Stimulated activated CD8-positive, alpha-beta memory T cell treated with anti-CD3 and anti-CD28 coated beads, Interleukin-7, amount 100 ng/mL, for 24 hours (primary cell): Measurements from ENCODE around the gene GDI2.
"Not testable (repeated sequence)": the region's sequence is repeated elsewhere in the genome, so short reads cannot be mapped to it uniquely, and the experiment has no call there.

ENCODE experiments used
- DNase-seq: peaks from one replicate; pipeline ENCODE4 v3.0.0-alpha.2; 2020; ENCODE audit warnings: low read depth

Gene GDI2

DNA sequence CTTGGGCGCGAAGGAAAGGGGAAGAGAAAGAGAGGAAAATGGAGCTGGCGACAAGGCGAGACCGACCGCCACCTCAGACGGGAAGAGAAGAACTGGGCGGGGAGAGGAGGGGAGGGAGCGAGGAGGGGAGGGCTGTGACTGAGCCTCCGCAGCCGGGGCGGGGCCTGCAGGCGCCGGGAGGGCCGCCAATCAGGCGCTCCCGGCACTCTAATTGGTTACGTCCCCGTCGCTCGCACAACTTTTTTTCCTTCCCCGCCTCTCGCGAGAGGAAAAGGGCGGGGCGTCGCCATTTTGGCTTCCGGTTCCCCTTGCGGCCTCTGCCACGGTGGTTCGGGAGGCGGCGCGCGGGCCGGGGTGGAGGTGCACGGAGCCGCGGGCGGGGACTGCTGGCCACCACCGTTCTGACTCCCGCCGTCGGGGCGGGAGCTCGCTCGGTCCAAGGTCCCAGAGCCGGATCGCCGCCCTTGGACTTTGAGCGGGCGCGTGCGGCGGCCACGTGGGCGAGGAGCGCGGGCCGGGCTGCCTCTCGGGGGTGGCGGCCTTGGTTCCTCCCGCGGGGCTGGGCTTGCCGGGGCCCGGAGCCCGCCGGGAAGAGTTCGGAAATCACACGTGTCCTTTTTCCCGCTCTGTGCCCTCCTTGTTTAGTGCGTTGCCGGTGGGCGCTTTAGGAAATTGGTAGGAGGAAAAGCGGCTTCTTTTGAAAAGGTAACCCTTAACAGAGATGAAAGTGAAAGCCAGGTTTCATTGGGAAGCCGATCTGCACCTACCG is at the start of gene GDI2:
TSS of gene GDI2 (minus strand) at position 94 of the 769 bp plus-strand sequence. CDS start 176 bp downstream, outside the sequence.
- peak; percentile 88 for DNase-seq

DNA sequence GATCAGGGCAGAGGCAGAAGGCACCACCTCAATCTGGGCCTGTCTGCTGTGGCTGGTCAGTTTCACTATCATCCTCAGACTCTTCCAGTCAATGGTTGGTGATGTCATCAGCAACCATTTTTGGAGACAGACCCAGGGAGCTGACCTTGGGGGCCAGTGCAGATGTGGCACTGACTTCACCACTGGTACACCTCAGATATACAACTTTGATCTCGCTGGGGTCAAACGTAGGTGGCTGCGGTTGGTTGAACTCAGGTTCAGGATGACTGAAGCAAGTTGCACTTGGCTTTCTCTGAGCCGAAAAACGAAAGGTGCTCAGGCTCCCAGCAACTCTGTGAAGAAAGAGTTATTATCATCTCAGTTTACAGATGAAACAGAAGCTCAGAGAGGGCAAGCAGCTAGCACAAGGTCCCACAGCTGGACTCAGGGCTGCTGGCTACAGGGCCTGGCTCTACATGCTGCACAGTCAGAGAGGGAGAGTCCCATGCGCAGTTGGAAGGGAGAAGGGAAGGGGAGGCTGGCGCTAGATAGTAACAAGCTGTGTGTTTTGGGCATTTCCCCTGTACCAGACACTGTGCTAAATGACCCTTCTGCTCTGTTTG is 49.2 kb upstream of the GDI2 start:
- no peak for DNase-seq

DNA sequence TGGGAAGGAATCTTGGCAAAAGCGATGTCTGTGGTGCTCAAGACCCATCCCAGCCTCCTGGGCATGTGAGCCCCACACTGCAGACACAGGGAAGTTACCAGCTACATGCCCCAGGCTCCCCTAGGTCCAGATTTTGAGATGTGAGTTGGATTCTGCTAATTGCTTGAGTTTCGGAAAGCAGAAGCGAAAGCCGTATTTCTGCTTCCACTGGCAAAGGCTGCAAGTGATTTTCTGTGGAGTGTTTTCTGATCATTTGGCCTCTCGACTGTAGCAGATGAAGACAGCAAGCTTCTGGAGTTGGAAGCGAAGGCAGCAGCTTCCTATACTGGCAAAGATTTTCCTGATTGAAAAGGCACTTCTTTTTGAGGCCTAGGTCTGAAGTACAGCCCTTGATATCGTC is 46.8 kb upstream of the GDI2 start:
- DNase-seq: no peak

DNA sequence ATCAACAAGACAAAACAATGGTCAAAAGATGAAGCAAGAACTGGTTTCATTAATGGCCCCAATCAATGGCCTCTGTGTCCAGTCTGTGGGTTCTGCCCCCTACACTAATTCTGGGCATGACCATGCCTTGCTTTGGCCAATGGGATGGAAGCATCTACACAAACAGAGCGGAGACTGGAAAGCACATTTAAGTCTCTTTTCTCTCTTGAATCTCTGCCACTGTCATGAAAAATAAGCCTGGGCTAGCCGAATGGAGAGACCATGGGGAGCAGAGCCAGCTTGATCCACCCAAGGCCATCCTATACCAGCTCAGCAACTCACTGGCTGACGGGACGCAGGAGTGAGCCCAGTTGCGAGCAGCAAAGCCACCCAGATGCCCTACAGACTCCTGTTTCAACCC is 45.6 kb upstream of the GDI2 start:
- no peak for DNase-seq

DNA sequence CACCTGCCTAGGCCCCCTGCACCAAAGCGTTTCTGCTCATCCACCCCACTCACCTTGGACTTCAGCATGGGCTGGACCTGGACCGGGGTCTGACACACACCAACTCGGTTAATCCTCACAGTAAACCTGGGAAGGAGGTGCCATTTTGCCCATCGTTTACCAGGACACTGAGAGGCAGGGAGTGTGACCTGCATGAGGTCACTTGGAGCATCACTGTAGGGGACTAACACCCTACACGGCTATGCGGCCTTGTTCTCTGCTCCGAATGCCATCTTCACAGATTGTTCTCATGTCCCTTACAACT is 43.4 kb upstream of the GDI2 start:
- DNase-seq: no peak

DNA sequence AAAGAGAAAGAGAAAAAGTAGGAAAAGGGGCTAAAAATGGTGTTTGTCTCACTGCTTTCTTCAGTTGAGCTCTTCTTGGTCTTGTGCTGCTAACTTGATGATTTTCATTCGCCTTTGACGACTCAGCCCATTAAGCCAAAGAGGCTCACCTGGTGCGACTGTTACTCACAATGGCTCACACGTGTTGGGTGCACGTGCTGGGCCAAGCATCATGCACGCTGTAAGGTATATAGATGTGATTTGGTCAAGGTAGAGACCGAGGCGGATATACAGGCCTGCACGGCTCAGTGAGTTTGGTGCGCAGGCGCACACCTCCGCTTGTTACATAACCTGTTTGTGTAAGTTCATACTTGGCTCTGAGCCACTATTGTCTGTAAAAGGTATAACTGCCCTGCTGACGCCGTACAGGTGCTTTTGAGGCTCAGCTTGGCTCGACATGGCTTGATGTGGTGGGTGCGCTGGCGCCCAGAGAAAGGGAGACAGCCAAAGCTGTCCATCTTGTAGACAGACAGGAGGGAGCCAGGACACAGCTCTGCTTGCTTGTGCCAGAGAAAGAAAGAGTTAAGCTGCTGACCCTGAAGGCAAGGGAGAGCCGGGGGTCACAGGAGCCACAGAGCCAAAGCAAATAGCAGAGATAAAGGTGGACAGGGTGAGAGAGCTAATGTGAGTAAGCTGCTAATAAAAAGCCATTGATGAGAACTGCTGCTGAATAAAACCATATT is 42.9 kb upstream of the GDI2 start:
- DNase-seq: no peak

DNA sequence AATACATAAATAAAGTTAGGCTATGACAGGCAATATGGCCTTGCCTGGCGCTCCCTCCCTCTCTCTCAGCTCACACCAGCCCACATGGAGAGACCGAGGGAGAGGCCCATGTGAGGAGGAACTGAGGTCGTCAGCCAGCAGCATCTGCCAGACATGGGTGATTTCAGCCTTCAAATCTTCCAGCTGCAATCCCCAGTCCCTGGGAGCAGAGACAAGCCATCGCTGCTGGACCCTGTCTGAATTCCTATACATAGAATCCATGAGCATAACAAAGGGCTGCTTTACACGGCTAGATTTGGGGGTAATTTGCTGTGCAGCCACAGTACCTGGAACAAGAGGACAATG is 40.9 kb upstream of the GDI2 start:
- DNase-seq: no peak

DNA sequence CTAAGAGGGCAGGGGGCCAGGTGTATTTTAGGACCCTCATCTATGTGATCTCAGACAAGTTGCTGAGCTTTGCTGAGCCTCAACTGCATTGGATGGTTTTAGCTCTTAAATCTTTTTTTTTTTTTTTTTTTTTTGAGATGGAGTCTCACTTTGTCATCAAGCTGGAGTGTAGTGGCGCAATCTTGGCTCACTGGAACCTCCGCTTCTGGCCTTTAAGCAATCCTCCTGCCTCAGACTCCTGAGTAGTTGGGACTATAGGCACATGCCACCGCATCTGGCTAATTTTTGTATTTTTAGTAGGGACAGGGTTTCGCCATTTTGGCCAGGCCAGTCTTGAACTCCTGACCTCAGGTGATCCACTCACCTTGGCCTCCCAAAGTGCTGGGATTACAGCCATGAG is 33.4 kb upstream of the GDI2 start:
- not testable (repeated sequence) for DNase-seq

DNA sequence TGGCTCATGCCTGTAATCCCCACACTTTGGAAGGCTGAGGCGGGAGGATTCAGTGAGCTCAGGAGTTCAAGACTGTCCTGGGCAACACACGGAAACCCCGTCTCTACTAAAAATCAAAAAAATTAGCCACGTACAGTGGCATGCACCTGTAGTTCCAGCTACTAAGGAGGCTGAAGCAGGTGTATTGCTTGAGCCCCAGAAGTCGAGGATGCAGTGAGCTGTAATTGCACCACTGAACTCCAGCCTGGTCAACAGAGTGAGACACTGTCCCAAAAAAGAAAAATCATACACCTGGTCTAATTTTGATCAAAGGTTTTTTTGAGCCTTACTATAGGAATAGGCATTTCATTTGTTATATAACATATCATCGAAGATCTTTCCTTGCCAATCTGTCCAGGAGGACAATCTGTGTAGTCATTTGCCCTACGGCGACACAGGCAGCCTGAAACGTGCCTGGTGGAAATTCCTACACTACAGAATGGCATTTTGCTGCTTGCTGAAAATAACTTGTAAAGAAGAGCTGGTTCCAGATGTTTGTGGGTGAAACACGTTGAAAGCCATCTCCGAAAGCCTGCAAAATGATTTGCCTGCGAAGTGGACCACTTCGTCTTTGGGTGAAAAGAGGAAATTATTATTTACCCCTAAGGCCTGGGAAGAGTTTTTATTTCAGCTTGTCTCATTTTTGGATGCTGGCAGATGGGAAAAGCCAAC is 31.3 kb upstream of the GDI2 start:
- no peak for DNase-seq

DNA sequence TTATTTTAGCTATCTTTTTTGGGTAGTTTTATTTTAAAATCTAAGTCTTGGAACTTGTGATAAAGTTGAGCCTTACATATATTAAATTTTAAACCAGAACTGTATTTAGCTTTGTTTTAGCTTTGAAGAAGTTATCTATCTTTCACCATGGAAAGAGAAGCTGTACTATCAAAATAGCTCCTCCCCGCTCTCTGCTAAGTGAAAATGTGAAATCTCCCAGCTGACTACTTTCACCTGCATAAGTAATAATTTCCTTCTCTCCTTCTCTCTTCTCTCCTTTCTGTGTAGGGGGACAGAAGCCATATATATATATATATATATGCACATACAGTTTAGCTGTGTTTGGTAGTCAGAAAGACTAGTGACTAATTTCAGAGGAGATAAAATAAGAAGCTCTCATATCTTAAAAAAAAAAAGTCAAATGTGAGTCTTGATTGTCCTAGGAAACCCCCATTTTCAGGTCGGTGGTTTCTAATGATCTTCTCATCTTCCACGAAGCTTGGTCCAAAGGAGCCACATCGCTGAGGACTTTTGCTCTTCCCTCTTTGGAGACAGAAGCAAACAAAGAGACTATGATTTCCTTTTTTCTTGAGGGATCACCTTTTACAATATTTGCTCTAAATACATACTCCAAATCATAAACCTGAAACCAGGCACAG is 30.6 kb upstream of the GDI2 start:
- DNase-seq: no peak

DNA sequence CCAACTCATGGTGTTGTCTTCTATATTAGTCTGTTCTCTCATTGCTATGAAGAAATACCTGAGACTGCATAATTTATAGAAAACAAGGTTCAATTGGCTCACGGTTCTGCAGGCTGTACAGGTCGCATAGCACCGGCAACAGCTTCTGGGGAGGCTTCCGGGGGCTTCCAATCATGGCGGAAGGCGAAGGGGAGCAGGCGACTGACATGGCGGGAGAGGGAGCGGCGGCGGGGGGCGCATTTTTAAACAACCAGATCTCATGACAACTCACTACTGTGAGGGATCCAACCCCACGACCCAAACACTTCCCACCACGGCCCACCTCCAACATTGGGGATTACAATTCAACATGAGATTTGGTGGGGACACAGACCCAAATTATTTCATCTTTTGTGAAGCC is 28.7 kb upstream of the GDI2 start:
- DNase-seq: no peak

DNA sequence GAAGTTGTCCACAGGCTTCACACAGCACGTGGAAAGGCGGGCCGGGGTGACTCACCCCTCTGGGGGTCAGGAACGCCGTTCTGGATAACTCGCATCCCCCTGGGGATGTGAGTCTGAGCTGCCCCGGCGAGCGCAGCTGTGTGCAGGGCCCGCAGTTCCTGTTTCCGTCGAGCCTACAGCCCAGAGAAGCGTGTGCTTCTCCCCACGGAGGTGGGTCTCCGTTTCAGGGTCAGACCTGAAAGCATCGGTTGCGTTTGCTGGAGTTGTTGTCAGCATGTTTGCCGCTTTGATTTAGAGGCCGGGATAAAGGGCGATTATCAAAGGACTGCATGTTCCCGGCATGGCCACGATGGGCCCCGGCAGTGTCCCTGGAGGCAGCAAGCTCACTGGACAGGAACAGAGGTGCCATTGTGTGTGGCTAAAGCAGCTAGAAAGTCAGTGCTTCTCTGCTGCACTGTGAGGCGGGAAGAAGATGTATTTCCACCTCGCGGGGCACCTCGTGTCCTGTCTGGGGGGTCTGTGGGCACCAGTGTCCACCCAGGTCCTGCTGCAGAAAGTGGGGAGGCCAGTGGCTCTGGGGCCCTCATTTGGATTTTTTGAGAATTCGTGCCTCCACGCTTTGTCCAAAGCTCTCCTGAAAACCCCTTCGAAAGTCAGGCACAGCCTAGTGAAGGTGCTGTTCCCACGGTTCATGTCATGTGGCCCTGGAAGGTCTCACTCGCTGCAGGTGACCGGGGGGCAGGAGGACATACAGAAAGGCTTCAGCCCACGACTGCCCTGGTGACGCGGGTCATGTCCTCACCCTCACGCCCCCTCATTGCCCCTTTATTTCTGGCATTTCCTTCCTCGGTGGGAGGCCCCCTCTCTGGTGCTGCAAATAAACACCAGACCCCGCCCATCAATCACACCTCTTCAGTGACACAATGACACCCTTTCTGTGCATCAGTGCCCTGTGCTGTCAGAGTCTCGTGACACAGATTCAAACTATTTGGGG is 27.4 kb upstream of the GDI2 start:
- DNase-seq: no peak

DNA sequence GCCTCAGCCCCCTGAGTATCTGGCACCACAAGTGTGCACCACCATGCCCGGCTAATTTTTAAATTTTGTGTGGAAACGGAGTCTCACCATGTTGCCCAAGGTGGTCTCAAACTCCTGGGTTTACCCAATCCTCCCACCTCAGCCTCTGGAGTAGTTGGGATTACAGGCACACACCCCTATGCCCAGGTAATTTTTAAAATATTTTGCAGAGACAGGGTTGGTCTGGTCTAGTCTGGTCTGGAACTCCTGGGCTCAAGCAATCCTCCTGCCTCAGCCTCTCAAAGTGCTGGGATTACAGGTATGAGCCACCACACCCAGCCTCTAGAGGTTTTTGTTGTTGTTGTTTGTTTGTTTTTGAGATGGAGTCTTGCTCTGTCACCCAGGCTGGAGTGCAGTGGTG is 22.9 kb upstream of the GDI2 start:
- DNase-seq: not testable (repeated sequence)

DNA sequence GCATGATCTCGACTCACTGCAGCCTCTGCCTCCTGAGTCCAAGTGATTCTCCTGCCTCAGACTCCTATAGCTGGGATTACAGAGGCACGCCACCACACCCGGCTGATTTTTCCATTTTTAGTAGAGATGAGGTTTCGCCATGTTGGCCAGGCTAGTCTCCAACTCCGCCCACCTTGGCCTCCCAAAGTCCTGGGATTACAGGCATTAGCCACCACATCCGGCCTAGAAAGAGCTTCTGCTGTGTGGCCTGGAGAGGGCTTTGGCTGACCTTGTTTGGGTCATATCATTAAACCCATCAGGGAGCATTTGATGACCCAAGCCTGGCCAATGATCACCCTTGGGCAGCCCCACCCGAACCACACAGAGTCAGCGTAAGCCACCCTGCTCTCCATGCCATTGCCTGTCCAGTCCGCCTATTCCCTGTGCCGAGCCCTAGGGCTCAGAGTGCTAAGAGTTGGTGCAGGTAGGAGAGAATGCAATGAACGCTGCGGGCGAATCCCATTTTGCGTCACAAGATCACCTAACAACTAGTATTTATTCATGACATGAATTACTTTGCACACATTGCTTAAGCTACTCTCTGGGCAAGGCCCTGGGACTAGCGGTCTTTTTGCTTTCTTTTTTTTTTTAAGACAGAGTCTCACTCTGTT is 22.3 kb upstream of the GDI2 start:
- no peak for DNase-seq

DNA sequence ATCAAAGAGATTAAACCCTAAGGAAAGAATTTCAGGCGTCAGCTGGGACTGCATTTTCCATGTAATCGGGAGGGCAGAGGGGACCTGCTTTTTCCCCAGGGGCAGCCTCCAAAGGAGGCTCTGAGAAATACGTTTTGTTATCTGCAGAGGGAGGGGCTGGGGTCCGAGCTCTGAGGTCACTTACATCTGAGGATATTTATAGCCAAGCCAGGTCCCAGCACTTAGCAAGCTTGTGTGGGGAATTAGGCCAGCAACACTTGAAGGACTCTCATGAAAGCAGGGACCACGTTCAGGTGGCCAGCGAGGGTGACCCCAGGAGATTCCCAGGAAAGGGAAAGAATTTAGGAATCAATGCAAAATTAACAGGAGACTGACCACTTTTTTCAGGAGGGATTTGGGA is 20.6 kb upstream of the GDI2 start:
- no peak for DNase-seq

DNA sequence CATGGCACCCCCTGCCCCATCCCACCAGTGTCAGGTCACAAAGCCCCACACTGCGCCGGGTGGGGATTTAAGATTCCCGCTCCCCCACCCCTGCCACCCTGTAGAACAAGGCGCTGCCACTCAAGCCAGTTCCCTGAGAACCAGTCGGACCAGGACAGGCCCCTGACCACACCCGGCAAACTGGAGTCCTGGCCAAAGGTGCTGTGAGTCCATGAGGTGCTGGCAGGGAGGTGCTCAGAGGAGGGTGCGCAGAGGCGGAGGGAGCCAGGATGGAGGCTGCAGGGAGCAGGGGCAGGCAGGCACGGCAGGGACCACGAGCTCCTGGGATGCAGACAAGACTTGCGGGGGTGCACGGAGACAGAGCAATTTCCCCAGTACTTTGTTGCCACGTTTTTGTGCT is 19.7 kb upstream of the GDI2 start:
- no peak for DNase-seq

DNA sequence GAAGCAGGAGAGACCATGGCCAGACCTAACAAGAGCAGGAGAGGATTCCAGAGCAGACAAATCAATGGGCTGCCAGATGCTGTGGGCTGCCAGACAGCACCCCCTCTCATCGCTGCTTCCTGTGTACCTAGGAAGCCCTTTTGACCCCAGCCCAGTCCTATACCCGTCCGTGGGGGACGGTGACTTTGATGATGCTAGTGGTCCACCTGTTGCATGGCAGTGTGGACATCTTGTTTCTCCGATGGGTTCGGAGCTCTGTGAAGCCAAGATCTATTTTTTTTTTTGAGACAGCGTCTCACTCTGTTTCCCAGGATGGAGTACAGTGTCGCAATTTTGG is 18.2 kb upstream of the GDI2 start:
- DNase-seq: no peak

DNA sequence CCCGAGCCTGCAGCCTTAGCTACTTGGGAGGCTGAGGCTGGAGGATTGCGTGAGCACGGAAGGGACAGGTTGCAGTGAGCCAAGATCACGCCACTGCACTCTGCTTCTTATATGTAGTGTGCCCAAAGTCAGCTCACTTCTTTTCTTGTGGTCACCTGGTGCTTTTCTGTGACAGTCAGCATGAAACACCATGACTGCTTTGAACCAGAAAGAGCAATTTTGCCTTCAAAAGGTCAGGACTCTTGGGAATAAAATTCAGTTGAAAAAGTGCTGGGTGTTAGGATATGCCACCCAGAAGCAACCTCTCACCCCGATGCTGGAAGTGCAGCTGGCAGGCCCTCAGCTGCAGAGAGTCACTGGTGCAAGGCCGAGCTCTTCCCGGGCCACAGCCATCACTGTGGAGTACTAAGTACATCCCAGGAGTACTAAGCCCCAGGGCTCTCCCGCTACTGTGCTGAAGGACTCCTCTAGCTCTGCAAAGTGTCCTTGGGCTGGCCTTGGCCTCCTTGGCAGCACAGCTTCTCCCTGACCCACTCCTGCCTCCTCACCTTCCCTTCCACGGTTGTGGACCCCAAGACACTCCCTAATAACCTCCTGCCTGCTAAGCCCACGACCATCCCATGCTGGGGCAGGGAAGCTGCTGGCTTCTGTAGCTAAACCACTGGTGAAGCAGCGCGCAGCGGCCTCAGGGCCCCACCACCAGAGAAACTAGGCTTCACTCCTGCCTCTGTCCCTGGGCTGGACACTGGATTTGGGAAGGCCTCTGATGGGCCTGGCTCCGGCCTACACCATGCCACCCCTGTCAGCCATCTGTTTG is 17.6 kb upstream of the GDI2 start:
- DNase-seq: no peak

DNA sequence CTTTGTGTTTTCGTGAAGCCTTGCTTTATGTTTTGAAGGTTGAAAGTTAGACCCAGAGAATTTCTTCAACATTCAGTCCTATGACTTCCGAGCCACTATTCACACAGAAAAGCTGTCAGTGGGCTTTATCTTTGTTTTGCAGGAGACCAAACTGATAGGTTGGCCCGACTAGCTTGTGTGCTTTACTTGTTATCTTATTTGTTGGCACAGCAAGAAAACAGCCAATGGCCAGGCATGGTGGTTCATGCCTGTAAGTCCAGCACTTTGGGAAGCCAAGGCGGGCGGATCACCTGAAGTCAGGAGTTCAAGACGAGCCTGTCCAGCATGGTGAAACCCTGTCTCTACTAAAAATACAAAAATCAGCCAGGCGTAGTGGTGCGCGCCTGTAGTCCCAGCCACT is 16.0 kb upstream of the GDI2 start:
- DNase-seq: no peak

DNA sequence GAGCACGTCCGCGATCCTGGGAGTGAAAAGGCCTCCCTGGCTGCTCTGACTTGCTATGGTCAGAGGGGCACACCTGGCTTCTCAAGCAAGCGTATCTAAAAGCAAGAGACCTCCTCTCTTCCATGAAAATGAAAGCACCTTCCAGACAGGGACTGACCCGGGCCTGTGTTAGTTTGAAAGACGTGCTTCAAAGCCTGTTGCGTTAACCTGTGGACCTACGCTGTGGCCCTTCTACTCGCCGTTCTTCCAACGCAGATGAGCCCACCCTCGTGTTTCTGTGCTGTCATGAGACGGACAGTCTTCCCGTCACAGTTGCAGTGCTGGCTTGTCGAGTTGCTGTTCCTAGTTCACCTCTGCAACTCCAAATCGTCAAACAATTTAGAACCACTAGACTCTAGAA is 15.5 kb upstream of the GDI2 start:
- no peak for DNase-seq
